Measurements from ENCODE around the gene UMAD1. TPM values are rescaled to one million over a fixed set of nuclear protein-coding genes. Genes with fewer than 3 reads are reported as not detected.

Gene UMAD1
- total RNA-seq, 4 donors from 2014 or later: 1.3 to 32.9 (median 15.3) TPM

DNA sequence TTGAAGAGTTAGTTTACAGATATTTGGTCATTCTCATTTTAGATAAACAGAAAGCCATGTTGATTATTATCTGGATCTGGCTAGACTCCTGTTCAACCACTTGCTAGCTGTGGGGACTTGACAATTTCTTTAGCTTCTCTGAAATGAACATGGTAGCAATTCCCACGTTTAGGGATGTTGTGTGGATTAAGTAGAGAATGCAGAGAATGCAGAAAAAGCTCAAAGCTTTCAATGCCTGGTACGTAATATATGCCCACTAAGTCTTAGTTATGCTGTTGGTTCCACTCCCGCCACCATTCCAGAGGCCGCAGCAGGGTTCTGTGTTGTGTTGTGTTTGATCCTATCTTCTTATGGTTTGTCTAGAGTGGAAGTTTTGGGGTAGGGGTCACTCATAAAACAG, 117.0 kb downstream of the UMAD1 start:
- no peak overlapping the region for H3K4me3 ChIP-seq
- H3K36me3 ChIP-seq: no peaks in the 10 kb centered on the region
- no peaks in the 10 kb centered on the region for H3K9me3 ChIP-seq
- intact Hi-C loops (cut with DNase I; ENCODE audit: low total_unique reads): no loop called here
- no peak overlapping the region for H3K27ac ChIP-seq
- no peak for DNase-seq
- H3K4me1 ChIP-seq: no peaks in the 10 kb centered on the region
- no peaks in the 10 kb centered on the region for H3K27me3 ChIP-seq
- no peak for TF ChIP-seq POLR2A (IDR thresholded peaks at IDR 0.05)
- TF ChIP-seq, protein P1, sequence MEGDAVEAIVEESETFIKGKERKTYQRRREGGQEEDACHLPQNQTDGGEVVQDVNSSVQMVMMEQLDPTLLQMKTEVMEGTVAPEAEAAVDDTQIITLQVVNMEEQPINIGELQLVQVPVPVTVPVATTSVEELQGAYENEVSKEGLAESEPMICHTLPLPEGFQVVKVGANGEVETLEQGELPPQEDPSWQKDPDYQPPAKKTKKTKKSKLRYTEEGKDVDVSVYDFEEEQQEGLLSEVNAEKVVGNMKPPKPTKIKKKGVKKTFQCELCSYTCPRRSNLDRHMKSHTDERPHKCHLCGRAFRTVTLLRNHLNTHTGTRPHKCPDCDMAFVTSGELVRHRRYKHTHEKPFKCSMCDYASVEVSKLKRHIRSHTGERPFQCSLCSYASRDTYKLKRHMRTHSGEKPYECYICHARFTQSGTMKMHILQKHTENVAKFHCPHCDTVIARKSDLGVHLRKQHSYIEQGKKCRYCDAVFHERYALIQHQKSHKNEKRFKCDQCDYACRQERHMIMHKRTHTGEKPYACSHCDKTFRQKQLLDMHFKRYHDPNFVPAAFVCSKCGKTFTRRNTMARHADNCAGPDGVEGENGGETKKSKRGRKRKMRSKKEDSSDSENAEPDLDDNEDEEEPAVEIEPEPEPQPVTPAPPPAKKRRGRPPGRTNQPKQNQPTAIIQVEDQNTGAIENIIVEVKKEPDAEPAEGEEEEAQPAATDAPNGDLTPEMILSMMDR (IDR thresholded peaks at IDR 0.05): no peak

DNA sequence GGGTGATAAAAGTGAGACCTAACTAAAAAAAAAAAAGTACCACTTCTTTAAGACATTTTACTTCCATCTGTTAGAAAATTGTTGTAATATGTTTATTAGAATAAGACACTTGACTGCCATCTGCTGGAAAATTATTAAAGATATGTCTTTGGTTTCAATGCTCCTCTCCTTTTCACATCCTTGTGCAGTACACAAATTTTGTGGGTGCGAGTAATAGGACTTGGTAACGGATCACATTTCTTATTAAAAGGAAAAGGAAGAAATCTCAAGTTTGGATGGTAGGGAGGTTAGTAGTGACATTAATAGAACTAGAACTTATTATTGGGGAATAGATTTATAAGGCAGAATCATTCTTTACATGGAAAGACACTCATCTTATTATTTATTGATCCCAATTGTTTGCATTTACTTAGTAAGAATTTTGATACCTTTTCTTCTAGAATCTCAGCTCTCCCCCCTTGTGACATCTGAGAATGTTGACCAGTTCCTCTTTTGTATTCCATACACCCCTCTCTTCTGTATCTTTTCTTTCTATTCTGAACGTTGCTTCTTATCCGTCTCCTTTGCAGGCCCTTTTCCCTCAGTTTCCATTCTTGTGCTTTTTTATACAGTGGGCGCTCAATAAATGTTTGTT, 120.9 kb downstream of the UMAD1 start:
- H3K27ac ChIP-seq: peak overlapping the region in 1 of 2 donors; percentile 69
- H3K4me1 ChIP-seq: no peaks in the 10 kb centered on the region
- H3K4me3 ChIP-seq: peak overlapping the region in 1 of 2 donors; percentile 12
- TF ChIP-seq, protein P1 (IDR thresholded peaks at IDR 0.05): peak; percentile 26 to 40 (median 32)
- TF ChIP-seq POLR2A (IDR thresholded peaks at IDR 0.05): no peak
- DNase-seq: no peak
- H3K9me3 ChIP-seq: no peaks in the 10 kb centered on the region
- no peaks in the 10 kb centered on the region for H3K27me3 ChIP-seq
- intact Hi-C loops (cut with DNase I; ENCODE audit: low total_unique reads): no loop called here
- no peaks in the 10 kb centered on the region for H3K36me3 ChIP-seq

DNA sequence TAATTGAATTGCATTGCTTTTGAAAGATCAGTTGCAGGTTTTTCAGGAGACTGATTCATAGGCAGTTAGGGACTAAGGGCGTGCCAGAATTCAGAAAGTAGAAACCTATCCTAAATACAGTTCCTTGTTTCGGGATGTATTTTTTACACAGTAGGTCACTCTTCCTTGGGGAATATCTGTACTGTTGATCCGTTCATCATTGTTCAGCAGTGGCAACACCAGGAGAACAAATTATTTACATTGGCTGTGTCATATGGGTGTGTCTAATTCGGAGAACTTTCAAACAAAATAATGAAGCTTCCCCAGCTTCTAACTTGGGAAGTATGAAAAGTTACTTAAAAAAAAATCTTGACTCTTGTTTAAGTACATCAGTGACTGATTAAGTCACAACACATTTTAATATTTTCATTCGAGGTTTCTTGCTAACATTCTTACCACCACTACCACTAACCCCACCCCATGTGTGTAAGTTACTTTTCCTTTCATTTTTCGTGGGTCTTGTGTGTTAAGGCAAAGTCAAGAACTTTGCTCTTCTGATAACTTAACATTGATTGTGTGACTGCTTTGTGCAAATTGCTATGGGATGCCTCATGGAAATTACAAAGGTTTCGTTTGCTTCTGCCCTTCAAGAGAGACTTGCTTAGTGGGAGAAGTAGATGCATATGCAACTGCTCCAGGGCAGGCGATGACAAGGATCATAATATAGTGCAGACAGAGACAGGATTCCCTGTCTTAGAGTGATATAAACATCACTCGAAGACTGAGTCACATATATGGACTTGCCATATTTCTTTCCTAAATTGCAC, 121.6 kb downstream of the UMAD1 start:
- no peaks in the 10 kb centered on the region for H3K4me1 ChIP-seq
- no peak for TF ChIP-seq POLR2A (IDR thresholded peaks at IDR 0.05)
- TF ChIP-seq, protein P1 (IDR thresholded peaks at IDR 0.05): no peak
- DNase-seq: no peak
- no peaks in the 10 kb centered on the region for H3K27me3 ChIP-seq
- intact Hi-C loops (cut with DNase I; ENCODE audit: low total_unique reads): no loop called here
- H3K27ac ChIP-seq: peak overlapping the region in 1 of 2 donors; percentile 69
- H3K9me3 ChIP-seq: no peaks in the 10 kb centered on the region
- peak overlapping the region; percentile 1 to 12 for H3K4me3 ChIP-seq
- no peaks in the 10 kb centered on the region for H3K36me3 ChIP-seq

DNA sequence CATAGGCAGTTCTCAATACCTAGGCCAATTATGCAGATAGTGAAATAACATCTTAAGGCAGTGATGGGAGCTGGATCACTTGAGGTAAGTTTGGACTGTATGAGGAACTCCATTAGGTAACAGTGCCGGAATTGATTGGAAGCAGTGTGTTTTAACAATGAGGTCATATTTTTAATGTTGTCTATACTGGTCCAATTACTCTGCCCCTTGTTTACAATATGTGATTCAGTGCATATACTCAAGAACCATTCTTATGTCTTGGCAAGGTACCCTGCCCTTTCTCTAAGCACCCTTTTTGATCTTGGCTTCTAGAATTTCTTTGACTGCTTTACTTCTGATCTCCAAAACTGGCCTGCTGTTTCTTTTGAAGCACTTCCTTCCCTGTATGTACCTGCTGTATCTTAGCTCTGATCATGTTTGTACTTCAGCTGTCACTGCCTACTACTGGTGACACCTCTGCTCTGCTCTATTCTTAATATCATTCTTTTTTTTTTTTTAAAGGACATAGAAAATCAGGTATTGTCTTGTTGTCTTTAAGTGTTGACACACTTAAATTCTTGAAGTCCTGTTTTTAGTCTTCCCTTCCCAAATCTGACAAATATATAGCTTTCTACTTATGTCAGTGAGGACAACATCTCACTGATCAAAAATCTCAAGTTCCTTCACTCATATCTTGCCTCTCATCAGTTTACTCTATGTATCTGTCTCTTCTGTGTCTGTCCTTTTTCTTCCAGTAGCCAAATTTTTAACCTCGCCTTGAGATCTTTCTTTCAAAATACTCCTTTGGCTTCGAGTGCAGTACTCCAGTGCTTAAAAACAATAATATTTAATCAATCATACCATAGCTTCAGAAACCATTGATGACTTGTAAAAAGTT, 124.2 kb downstream of the UMAD1 start:
- Histone ChIP-seq H3K27ac (no peak overlapping the region), H3K36me3 (no peaks in the 10 kb centered on the region), H3K27me3 (no peaks in the 10 kb centered on the region), H3K4me1 (no peaks in the 10 kb centered on the region), H3K9me3 (no peaks in the 10 kb centered on the region), H3K4me3 (no peak overlapping the region)
- intact Hi-C loops (cut with DNase I; ENCODE audit: low total_unique reads): no loop called here
- TF ChIP-seq, protein P1 (IDR thresholded peaks at IDR 0.05): no peak
- no peak for TF ChIP-seq POLR2A (IDR thresholded peaks at IDR 0.05)
- DNase-seq: no peak
